GM12891 (cell line): ENCODE measurements around the gene PARVB.

Source experiments
- DNase-seq: peaks from one replicate; pipeline ENCODE4 v3.0.0; 2011; ENCODE audit warnings: low spot score; ENCODE audit not compliant: insufficient read length
- FAIRE-seq: peaks from 2 replicates; lab custom pipeline; 2011; peaks lifted over from hg19 to GRCh38; lab: Jason Lieb, UNC
- PAX5 ChIP-seq: IDR thresholded peaks from 2 replicates; pipeline ENCODE4 v1.6.1; 2011; ENCODE audit warnings: low read length, moderate library complexity, mild to moderate bottlenecking; ENCODE audit not compliant: insufficient read depth, severe bottlenecking
- POLR2A ChIP-seq: IDR thresholded peaks from 2 replicates; pipeline ENCODE4 v1.6.1; 2011; ENCODE audit warnings: low read depth, low read length, control low read depth
- POLR2AphosphoS5 ChIP-seq: IDR thresholded peaks from 2 replicates; pipeline ENCODE4 v1.6.1; 2011; ENCODE audit warnings: low read depth, low read length, control low read depth
- POU2F2 ChIP-seq: IDR thresholded peaks from 2 replicates; pipeline ENCODE4 v1.6.1; 2011; ENCODE audit warnings: low read depth, mild to moderate bottlenecking, control low read depth, low read length, moderate library complexity
- SPI1 ChIP-seq: IDR thresholded peaks from 2 replicates; pipeline ENCODE4 v1.6.1; 2011; ENCODE audit warnings: low read depth, low read length, control low read depth
- TAF1 ChIP-seq: IDR thresholded peaks from 2 replicates; pipeline ENCODE4 v1.6.1; 2011; ENCODE audit warnings: low read depth, low read length, control low read depth

The PARVB gene

GRCh38 chr22:44215287-44215686 is 191.2 kb downstream of the PARVB start:
- DNase-seq (no peak), FAIRE-seq (no peak)
- TF ChIP-seq POLR2AphosphoS5 (no peak), TAF1 (no peak), PAX5 (no peak), POLR2A (no peak), SPI1 (no peak)

- TF ChIP-seq POU2F2: no peak
- TF ChIP-seq PAX5: no peak
- TF ChIP-seq SPI1: no peak
- no peak for TF ChIP-seq TAF1
- no peak for TF ChIP-seq POLR2A
- TF ChIP-seq POLR2AphosphoS5: no peak
- FAIRE-seq (no peak), DNase-seq (no peak)
Observed at GRCh38 chr22:44217346-44217745, 193.2 kb downstream of the PARVB start.

- FAIRE-seq: no peak
Observed at GRCh38 chr22:44218071-44218470, 194.0 kb downstream of the PARVB start.

GRCh38 chr22:44219101-44219870 is 195.2 kb downstream of the PARVB start:
- DNase-seq (no peak), FAIRE-seq (no peak)
- TF ChIP-seq POU2F2 (no peak), POLR2AphosphoS5 (no peak), PAX5 (no peak)

More at GRCh38 chr22:44218071-44218470, 194.0 kb downstream of the PARVB start:
- no peak for DNase-seq
- no peak for TF ChIP-seq TAF1
- no peak for TF ChIP-seq SPI1
- no peak for TF ChIP-seq POLR2A
- TF ChIP-seq POLR2AphosphoS5: no peak
- no peak for TF ChIP-seq PAX5
- TF ChIP-seq POU2F2: no peak

- FAIRE-seq: no peak
- TF ChIP-seq TAF1: no peak
- no peak for TF ChIP-seq SPI1
- no peak for TF ChIP-seq POU2F2
- TF ChIP-seq POLR2AphosphoS5: no peak
- TF ChIP-seq PAX5: no peak
- TF ChIP-seq POLR2A: no peak
- DNase-seq: no peak
Observed at GRCh38 chr22:44220727-44221680, 196.9 kb downstream of the PARVB start.

GRCh38 chr22:44221710-44222475 is 197.8 kb downstream of the PARVB start:
- no peak for DNase-seq
- TF ChIP-seq TAF1 (no peak), PAX5 (no peak), POLR2A (no peak), POU2F2 (no peak), SPI1 (no peak), POLR2AphosphoS5 (no peak)
- no peak for FAIRE-seq
